Neuron (in vitro differentiated cells): ENCODE results near the gene TMEM174.

Experiments
- H2AFZ ChIP-seq: one replicate; pipeline ENCODE4 v1.6.1; 2013; ENCODE audit warnings: low read depth, mild to moderate bottlenecking, inconsistent platforms, low read length, moderate library complexity
- H3K27me3 ChIP-seq: one replicate; pipeline ENCODE4 v1.6.1; 2013; ENCODE audit warnings: low read length; ENCODE audit not compliant: insufficient read depth
- H3K36me3 ChIP-seq: one replicate; pipeline ENCODE4 v1.6.1; 2013; ENCODE audit warnings: low read length; ENCODE audit not compliant: insufficient read depth
- H3K4me1 ChIP-seq: one replicate; pipeline ENCODE4 v1.6.1; 2013; ENCODE audit warnings: low read length; ENCODE audit not compliant: insufficient read depth
- H3K4me3 ChIP-seq: 2 replicates; pipeline ENCODE4 v1.5.1; 2013; ENCODE audit warnings: mild to moderate bottlenecking, low read length, moderate library complexity
- H3K9me3 ChIP-seq: one replicate; pipeline ENCODE4 v1.6.1; 2013; ENCODE audit warnings: low read length

Gene TMEM174

DNA sequence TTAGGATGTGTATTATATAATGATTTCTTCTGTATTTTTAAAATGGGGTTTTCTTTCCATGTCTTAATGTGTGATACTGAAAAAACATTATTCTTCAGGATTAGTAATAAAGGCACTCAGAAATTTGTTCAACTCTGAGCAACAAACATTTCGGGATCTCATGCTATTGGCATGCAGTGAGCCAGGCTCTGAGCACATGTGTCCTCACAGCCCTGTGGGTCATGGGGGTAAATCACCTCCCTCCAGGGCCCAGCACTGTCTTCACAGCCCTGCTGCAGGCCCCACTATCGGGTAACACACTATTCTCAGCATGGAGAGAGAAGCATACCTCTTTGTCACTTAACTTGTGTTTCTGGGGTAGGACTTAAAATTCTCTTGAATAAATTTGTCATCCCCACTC is 14.0 kb downstream of the TMEM174 start:
- Histone ChIP-seq H3K9me3 (peaks cover 2% of the 10 kb centered on the region), H3K36me3 (no peaks in the 10 kb centered on the region), H3K4me3 (no peak overlapping the region), H2AFZ (no peak overlapping the region), H3K27me3 (peaks cover 3% of the 10 kb centered on the region), H3K4me1 (no peaks in the 10 kb centered on the region)

DNA sequence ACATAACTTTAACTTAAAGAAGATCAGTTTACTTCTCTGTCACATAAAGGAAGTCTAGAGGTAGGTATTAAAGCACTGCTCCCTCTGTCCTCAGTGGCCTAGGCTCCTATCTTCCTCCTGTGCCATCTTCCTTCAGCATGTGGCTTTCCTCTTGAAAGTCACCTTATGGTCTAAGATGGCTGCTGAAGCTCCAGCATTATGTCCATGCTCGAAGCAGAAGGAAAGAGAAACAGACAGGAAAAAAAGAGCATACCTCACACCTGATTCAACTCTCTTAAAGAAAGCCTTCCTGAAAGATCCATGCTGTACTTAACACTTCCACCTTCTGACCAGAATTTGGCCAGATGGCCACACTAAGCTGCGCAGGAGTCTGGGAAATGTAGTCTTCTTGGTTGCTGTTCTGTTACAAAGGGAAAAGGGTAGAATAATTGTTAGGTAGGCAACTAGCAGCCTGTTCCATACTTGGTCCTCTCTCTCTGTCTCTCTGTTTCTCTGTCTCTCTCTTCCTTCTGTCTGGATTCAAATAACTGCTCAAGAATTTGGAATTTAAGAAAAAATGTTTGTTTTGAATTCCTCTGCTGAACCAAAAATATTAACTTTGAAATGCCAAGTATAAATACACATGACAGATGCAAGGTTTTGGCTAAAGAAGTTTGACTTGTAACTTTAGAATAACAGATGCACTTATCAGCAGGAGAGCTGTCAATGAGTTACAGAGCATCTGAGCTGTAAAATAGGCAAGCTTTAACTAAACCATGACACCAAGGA is 16.0 kb downstream of the TMEM174 start:
- no peaks in the 10 kb centered on the region for H3K36me3 ChIP-seq
- H3K27me3 ChIP-seq, result peaks cover 3% of the 10 kb centered on the region
- H3K4me1 ChIP-seq, result no peaks in the 10 kb centered on the region
- H2AFZ ChIP-seq, result no peak overlapping the region
- H3K9me3 ChIP-seq, result peaks cover 2% of the 10 kb centered on the region
- no peak overlapping the region for H3K4me3 ChIP-seq

DNA sequence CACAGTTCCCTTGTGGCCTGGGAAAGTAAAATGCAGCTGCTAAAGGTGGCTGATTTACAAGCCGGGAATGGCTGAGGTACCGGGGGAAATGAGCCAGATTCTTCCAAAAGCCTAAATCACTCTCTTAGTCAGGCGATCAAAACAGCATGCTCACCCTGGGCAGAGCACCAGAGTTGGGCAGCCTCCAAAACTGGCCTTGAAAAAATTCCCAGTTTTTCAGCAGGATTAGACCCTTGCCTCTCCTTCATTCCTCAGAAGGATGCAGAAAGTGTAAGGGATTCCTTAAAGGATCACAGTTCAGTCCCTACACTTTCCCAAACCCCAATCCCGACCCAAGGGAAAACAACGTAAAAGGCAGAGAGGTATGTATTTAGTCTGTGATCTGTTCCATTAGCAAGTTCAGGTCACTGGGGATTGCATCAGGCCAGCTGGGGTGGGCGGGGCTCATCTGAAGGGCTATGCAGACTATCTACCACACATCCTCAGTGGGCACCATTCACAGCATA is 16.9 kb downstream of the TMEM174 start:
- Histone ChIP-seq H3K4me1 (no peaks in the 10 kb centered on the region), H2AFZ (no peak overlapping the region), H3K36me3 (no peaks in the 10 kb centered on the region), H3K9me3 (no peaks in the 10 kb centered on the region), H3K27me3 (peaks cover 3% of the 10 kb centered on the region), H3K4me3 (no peak overlapping the region)

GRCh38 chr5:73192370-73192769 is 19.4 kb downstream of the TMEM174 start:
- Histone ChIP-seq H3K4me3 (no peak overlapping the region), H3K36me3 (no peaks in the 10 kb centered on the region), H3K27me3 (peaks cover 3% of the 10 kb centered on the region), H2AFZ (no peak overlapping the region), H3K4me1 (no peaks in the 10 kb centered on the region), H3K9me3 (no peaks in the 10 kb centered on the region)

GRCh38 chr5:73193592-73193991 is 20.6 kb downstream of the TMEM174 start:
- no peak overlapping the region for H3K4me3 ChIP-seq
- H3K36me3 ChIP-seq, result no peaks in the 10 kb centered on the region
- peaks cover 3% of the 10 kb centered on the region for H3K27me3 ChIP-seq
- H3K4me1 ChIP-seq, result no peaks in the 10 kb centered on the region
- no peaks in the 10 kb centered on the region for H3K9me3 ChIP-seq
- H2AFZ ChIP-seq, result no peak overlapping the region

- Histone ChIP-seq H3K27me3 (no peaks in the 10 kb centered on the region), H3K9me3 (no peaks in the 10 kb centered on the region), H3K36me3 (no peaks in the 10 kb centered on the region), H3K4me1 (no peaks in the 10 kb centered on the region), H2AFZ (no peak overlapping the region), H3K4me3 (no peak overlapping the region)
These were observed 23.2 kb downstream of the TMEM174 start for GRCh38 chr5:73196201-73196600.

DNA sequence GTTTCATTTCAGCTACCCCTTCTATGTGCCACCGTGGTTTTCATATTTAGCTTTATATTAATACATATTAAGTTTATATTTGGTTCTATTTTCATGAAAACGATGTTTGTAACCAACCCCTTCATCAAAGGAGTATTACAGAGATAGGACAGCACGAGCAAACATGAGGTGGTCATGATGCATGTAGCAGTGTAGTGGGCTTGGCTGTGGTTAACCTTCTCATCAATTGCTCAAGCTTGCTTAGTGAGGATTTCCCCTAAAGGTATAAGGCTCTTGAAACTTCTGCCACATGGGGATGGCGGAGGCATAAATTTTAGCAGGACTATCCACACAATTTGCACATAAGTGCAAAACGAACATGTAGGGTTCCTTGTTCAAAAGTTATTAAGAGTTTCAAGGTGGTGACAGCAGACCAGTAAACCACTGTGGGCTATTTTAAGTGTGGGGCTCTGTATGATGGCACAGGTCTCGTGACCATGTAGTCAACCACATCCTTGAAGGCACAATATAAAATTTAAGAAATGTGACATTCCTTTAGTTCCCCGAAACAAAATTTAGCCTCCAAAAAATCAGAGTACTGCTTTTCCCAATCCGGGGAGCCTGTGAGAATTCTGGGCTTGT is 24.8 kb downstream of the TMEM174 start:
- no peaks in the 10 kb centered on the region for H3K9me3 ChIP-seq
- no peaks in the 10 kb centered on the region for H3K4me1 ChIP-seq
- no peak overlapping the region for H2AFZ ChIP-seq
- H3K4me3 ChIP-seq, result no peak overlapping the region
- H3K36me3 ChIP-seq, result no peaks in the 10 kb centered on the region
- no peaks in the 10 kb centered on the region for H3K27me3 ChIP-seq

- Histone ChIP-seq H3K4me1 (no peaks in the 10 kb centered on the region), H2AFZ (no peak overlapping the region), H3K27me3 (no peaks in the 10 kb centered on the region), H3K36me3 (no peaks in the 10 kb centered on the region), H3K9me3 (no peaks in the 10 kb centered on the region), H3K4me3 (no peak overlapping the region)
These were observed 26.0 kb downstream of the TMEM174 start for GRCh38 chr5:73198833-73199592.

GRCh38 chr5:73199671-73200070 is 26.7 kb downstream of the TMEM174 start:
- no peaks in the 10 kb centered on the region for H3K9me3 ChIP-seq
- H3K4me3 ChIP-seq, result no peak overlapping the region
- no peak overlapping the region for H2AFZ ChIP-seq
- no peaks in the 10 kb centered on the region for H3K36me3 ChIP-seq
- H3K27me3 ChIP-seq, result no peaks in the 10 kb centered on the region
- no peaks in the 10 kb centered on the region for H3K4me1 ChIP-seq

DNA sequence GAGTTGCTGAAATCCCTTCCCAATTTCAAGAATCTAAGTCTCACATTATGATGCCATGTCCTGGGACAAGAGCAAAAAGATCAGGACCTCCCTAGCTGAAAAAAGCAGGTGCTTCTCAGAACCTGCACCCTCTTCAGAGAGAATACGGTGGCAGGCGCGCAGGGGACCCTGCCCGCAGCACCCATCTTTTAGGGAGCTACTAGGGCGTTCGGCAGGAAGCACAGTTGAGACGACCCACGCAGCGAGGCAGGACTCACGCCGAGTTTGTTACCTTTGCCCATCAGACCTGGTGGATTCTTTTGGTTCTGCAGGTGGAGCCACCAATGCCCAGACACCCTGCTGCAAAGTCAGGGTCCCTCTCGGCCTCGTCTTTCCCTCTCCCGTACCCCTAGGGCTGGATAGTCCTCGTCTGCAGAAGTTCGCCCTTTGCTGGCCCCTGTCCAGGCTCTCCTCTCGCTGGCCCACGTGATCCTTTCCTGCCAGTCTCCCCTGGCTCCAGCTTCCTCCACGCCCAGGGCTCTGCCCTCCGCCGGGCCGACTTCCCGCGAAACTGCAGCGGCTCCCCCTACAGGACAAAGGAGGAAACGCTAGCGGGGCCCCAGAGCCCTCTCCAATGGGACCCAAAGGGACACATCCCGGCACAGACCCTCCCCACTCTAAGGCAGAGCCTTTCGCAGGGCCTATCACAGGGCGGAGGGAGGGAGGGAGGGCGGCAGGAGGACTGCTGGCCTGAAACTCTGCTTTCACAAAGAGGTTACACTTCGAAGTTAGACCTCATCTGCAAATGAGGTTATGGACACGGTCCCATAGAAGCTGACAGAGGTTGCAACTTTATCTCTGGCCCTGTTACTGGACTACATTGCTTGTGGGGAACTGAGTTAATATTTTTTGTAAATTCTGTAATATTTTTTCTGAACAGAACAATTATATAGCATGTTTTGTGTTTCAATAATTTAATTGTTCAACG is 28.8 kb downstream of the TMEM174 start:
- H3K4me1 ChIP-seq, result no peaks in the 10 kb centered on the region
- H3K36me3 ChIP-seq, result no peaks in the 10 kb centered on the region
- H3K4me3 ChIP-seq, result no peak overlapping the region

DNA sequence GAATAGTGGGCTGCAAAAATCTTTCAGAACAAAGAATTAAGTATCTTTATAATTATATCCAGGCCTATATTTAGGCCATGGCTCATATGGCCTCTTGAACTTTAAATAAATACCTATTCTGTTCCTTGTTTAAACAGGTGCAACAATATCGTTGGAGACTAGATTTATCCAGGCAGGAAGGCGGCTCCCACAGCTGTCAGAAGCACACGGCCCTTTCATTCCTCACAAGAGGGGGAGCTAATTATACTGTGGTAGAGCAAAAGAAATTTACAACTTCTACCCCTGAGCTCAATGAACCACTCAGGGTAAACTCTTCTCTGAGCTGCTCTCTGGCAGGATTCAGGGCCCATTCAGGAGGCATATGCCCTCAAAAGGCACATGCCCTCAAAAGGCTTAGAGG is 31.3 kb downstream of the TMEM174 start:
- H3K36me3 ChIP-seq, result no peaks in the 10 kb centered on the region
- no peak overlapping the region for H3K4me3 ChIP-seq
- peaks cover 11% of the 10 kb centered on the region for H3K27me3 ChIP-seq
- no peaks in the 10 kb centered on the region for H3K4me1 ChIP-seq
- H3K9me3 ChIP-seq, result no peaks in the 10 kb centered on the region
- no peak overlapping the region for H2AFZ ChIP-seq

More for the DNA sequence above, 28.8 kb downstream of the TMEM174 start:
- Histone ChIP-seq H3K27me3 (peaks cover 11% of the 10 kb centered on the region), H2AFZ (no peak overlapping the region), H3K9me3 (no peaks in the 10 kb centered on the region)

DNA sequence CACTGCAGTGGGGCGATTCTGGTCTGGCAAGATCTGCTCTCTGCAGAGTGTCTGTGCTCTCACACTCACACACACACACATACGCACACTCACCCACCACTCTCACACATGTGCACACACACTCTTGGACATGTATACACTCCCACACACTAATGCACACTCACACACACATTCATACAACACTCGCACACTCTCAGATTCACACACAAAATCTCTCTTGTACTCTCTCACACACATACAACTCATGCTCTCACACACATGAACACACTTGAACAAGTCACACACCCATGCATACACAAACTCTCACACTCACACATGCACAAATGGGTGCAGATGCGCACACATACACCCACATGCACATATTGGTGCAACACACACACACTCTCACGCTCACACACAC is 31.7 kb downstream of the TMEM174 start:
- no peak overlapping the region for H3K4me3 ChIP-seq
- peaks cover 11% of the 10 kb centered on the region for H3K27me3 ChIP-seq
- H3K4me1 ChIP-seq, result no peaks in the 10 kb centered on the region
- no peaks in the 10 kb centered on the region for H3K9me3 ChIP-seq
- H3K36me3 ChIP-seq, result no peaks in the 10 kb centered on the region
- H2AFZ ChIP-seq, result no peak overlapping the region
